ENCODE results near the gene DPP9. TPM values are rescaled to one million over a fixed set of nuclear protein-coding genes. Genes with fewer than 3 reads are reported as not detected.
"Not testable (repeated sequence)": the region's sequence is repeated elsewhere in the genome, so short reads cannot be mapped to it uniquely, and the experiment has no call there.

The DPP9 gene
- polyA plus RNA-seq, 5 donors: 20.2 to 34.1 (median 29.0) TPM

GRCh38 chr19:4742723-4743646 lies 19.3 kb upstream of the DPP9 start:
- DNase-seq: no peak

GRCh38 chr19:4740092-4740491 lies 16.4 kb upstream of the DPP9 start:
- no peak for DNase-seq

DNA sequence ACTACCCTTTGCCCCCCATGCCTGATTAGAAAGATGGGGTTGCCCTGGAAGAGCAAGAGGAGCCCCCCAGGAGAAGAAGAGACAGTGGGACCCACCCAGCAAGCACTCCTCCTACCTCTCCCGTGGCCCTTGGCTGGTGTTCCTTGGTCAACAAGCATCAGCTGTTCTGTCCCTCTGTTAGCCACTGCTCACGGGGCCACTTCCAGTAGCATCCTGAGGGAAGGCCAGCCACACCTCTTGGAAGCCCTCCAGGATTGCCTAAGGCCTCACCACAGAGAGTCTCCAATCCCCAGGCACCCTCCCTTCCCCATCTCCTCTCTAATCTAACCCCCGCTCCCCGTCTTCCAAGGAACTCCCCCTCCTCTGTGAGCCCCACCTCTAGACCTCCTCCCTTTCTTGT lies 15.1 kb upstream of the DPP9 start:
- DNase-seq: no peak

DNA sequence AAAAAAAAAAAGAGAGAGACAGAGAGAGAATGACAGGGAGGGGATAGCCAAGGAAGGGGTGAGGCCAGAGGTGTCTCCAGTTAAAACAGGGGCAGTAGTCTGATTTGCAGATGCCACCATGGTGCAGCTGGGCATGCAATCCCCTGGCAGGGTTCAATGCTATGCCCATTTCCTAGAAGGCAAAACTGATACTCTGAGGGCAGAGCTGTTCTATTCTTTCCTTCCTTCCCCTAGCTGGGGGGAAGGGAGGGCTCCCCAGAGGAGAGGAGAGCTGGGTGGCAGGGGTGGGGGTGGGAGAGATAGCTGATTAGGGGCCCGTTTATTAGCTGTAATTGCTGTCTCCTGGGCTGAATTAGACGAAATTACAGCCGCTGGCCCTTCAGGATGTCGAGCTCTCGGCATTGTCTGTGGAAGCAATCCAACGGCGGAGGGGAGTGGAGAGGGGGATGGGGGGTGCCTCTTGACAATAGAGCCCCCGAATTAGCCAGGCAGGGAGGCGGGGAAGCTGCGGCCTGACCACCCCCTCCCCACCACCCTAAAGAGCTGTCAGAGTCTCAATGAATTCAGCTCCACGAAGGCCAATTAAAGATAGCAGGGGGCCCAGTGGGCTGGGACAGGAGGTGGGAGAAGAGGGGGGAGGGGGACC lies 14.4 kb upstream of the DPP9 start:
- DNase-seq: no peak

DNA sequence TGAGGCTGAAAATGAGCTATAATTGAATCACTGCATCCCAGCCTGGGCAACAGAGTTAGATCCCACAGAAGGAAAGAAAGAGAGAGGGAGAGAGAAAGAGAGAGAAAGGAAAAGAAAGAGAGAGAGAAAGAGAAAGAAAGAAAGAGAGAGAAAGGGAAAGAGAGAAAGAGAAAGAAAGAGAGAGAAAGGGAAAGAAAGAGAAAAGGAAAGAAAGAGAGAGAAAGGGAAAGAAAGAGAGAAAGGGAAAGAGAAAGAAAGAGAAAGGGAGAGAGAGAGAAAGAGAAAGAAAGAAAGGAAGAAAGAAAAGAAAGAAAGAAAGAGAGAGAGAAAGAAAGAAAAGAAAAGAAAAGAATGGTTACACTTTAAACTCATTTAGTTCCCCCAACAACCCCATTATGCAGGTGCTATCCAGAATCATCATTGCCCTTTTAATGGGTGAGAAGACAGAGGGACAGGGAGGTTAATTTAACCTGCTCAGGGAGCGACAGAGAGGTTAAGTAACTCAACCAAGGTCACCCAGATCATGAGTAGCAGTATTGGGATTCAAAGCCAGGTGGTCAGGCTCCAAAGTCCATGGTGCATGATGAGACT lies 10.2 kb upstream of the DPP9 start:
- no peak for DNase-seq

GRCh38 chr19:4732680-4733114 lies 9.1 kb upstream of the DPP9 start:
- DNase-seq: peak in 1 of 2 donors; percentile 36

DNA sequence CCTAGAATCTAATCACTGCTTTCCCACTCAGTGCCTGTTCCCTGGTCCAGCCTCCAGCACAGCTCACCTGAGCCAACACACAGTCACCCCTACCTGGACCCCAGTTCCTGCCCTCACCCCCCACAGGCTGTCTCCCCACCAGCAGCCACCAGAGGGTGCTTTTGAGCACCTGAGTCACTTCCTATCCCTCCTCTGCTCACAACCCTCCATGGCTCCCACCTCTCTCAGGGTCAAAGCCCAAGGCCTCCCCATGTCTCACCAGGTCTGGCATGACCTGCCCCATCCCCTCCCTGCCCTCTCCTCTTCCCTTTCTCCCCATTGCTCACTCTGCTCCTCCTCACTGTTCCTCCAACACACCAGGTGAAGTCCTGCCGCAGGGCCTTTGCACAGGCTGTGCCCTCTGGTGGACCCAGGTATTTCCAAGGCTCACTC lies 7.1 kb upstream of the DPP9 start:
- DNase-seq: no peak

- no peak for DNase-seq
These were observed 5.2 kb upstream of the DPP9 start for GRCh38 chr19:4728871-4729270.

GRCh38 chr19:4722671-4723594 lies 709 bp downstream of the DPP9 start:
- no peak for DNase-seq

DNA sequence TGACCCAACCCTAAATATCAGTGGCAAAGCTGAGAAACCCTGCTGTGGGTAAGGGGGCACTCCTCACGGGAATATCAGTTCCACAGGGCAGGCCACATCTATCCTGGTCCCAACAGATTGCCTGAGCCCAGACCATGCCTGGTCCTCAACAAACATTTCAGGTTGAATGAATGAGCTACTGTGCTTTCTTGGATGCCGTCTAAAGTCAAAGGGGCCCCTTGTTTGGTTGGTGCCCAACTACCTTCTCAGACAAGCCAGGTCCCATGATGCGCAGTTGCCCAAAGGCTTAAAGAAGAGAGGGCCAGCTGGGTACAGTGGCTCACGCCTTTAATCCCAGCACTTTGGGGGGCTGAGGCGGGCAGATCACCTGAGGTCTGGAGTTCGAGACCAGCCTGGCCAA lies 2.4 kb downstream of the DPP9 start:
- no peak for DNase-seq

DNA sequence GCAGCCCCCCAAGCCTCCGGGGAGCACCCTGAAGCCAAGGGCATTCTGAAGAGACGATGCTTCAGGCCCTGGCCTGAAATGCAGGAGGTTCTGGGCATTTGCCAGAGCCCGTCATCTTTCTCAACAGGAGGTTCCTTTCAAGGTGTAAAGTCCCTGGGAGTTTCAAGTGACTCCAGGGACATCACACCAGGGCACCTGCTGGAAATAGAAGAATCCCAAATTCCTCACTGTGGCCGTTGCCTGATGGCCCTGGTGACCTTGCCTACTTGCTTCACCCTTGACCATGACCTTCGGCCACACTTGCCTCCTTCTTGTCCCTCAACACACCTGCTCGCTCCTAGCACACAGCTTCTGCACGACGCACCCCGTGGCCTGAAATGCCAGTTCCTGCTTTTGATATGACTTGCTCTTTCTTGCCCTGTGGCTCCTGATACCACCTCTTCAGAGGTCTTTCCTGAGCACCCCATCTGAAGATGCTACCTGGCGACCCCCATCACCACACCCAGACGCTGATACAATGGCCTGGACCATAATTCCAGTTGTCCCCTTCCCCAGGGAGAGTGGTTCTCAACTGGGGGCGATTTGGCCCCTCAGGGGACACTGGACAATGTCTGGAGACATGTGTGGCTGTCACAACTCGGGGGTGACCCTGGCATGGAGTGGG lies 3.5 kb downstream of the DPP9 start:
- no peak for DNase-seq

DNA sequence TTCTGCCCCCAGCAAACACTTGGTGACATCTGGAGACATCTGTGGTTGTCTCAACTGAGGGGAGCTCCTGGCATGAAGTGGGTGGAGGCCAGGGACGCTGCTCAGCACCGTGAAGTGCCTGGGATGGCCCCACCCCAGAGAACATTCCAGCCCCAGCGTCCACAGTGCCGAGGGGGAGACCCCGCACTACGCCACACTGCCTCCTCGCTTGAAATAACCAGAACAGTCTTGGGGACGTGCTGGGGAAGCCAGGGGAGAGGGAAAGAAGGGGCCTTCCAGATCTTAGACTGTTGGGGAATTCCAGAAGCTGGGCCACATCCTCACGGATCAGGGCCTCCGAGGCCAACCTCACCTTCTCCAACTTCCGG lies 4.2 kb downstream of the DPP9 start:
- no peak for DNase-seq

GRCh38 chr19:4717966-4718701 lies 5.5 kb downstream of the DPP9 start:
- no peak for DNase-seq

GRCh38 chr19:4717191-4717965 lies 6.3 kb downstream of the DPP9 start:
- DNase-seq: peak in 1 of 2 donors; percentile 47

- no peak for DNase-seq
These were observed 8.0 kb downstream of the DPP9 start for GRCh38 chr19:4715529-4716221.

GRCh38 chr19:4715178-4715528 lies 8.5 kb downstream of the DPP9 start:
- not testable (repeated sequence) for DNase-seq

DNA sequence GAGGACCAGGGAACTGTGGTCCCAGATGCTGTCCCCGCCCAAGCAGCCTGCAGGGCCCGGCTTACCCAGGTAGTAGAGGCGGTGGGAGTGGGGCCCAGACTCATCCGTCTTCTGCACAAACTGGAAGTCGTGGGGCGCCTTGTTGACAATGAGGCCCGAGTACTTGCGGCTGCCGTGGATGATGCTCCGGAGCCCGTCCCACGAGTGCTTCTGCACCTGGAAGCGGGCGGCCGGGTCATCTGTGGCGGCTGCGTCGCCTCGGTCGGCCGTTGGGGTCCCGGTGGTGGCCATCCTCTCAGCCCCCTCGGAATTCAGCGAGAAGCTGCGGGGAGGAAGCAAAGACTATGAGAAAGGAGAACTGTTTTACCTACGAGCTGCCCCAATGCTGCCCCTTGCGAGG lies 9.6 kb downstream of the DPP9 start:
- no peak for DNase-seq

DNA sequence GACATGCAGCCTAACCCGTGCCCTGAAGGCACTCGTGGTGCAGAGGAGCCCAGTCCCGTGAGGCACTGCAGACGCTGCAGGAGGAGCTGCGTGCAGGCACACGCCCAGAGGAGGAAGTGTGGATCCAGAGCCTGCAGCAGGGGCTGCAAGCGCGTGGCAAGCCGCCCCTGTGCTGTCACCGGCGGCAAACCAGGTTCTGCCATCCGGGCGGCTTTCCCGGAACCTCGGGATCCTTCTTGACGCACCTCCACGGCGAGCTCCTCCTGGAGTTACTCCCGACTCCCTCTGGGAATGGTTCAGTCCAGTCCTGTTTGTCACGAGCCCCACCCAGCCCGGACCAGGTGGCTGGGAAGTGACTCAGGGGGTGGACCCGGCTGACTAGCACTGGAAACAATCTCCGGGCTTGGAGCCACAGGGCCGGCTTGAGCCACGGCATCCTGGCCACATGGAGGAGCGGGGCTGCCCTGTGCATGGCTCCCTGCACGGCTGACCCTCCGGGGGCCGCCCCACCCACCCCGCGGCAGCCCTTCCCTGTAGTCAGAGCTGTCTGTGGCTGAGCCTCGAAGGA lies 10.2 kb downstream of the DPP9 start:
- no peak for DNase-seq

DNA sequence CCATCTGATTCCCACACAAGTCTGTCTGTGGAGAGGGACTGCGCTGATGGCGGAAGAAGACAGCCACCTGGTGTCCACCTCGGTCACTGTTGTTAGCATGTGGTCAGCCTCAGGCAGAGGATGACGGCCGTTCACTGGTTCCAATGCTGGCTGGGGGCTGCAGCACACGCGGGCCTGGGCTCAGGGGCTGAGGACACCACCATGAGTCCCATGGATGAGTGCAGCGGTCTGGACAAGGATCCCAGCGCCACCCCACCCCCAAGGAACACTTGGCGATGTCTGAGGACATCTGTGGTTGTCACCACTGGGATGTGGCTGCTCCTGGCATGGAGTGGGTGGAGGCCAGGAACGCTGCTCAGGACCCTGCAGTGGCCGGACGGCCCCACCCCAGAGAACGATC lies 10.9 kb downstream of the DPP9 start:
- no peak for DNase-seq
